Smooth muscle cell (in vitro differentiated cells): ENCODE results near the gene CIZ1. TPM values are rescaled to one million over a fixed set of nuclear protein-coding genes. Genes with fewer than 3 reads are reported as not detected.
"Not testable (repeated sequence)": the region's sequence is repeated elsewhere in the genome, so short reads cannot be mapped to it uniquely, and the experiment has no call there.

ENCODE experiments used
- DNase-seq: peaks from one replicate; lab custom pipeline; 2025; ENCODE audit not compliant: unreplicated experiment; lab: John Stamatoyannopoulos, UW
- H2AFZ ChIP-seq: fragments of 200-600 bp; sonication (generic); 2 replicates; pipeline ENCODE4 v1.6.0; 2016; ENCODE audit warnings: antibody characterized with exemption, low read depth, mild to moderate bottlenecking
- H3F3A ChIP-seq: fragments of 200-600 bp; sonication (generic); 2 replicates; pipeline ENCODE4 v1.6.0; 2017; ENCODE audit warnings: antibody characterized with exemption, low read depth
- H3K27ac ChIP-seq: fragments of 200-600 bp; sonication (generic); 2 replicates; pipeline ENCODE4 v1.5.1; 2016; ENCODE audit warnings: low read depth, mild to moderate bottlenecking
- H3K27me3 ChIP-seq: fragments of 200-600 bp; sonication (generic); 2 replicates; pipeline ENCODE4 v1.6.1; 2016; ENCODE audit warnings: low read depth, mild to moderate bottlenecking
- H3K36me3 ChIP-seq: fragments of 200-600 bp; sonication (generic); 2 replicates; pipeline ENCODE4 v1.5.1; 2016; ENCODE audit warnings: low read depth
- H3K4me1 ChIP-seq: fragments of 200-600 bp; sonication (generic); 2 replicates; pipeline ENCODE4 v1.5.1; 2016; ENCODE audit warnings: low read depth
- H3K4me2 ChIP-seq: fragments of 200-600 bp; sonication (generic); 2 replicates; pipeline ENCODE4 v1.6.0; 2016; ENCODE audit warnings: mild to moderate bottlenecking
- H3K4me3 ChIP-seq: fragments of 200-600 bp; sonication (generic); 2 replicates; pipeline ENCODE4 v1.5.1; 2016; ENCODE audit warnings: mild to moderate bottlenecking
- H3K79me2 ChIP-seq: fragments of 200-600 bp; sonication (generic); 2 replicates; pipeline ENCODE4 v1.6.0; 2016; ENCODE audit warnings: low read depth, mild to moderate bottlenecking
- H3K9ac ChIP-seq: fragments of 200-600 bp; sonication (generic); 2 replicates; pipeline ENCODE4 v1.6.0; 2016; ENCODE audit warnings: low read depth
- H3K9me3 ChIP-seq: fragments of 200-600 bp; sonication (generic); replicated peaks from 2 replicates; pipeline ENCODE4 v1.5.1; 2016; ENCODE audit warnings: low read depth
- H4K20me1 ChIP-seq: fragments of 200-600 bp; sonication (generic); 2 replicates; pipeline ENCODE4 v1.6.0; 2016; ENCODE audit warnings: low read depth
- WGBS: methylation state at CpG from one replicate; pipeline ENCODE4 v1.1.7; 2016; ENCODE audit warnings: low lambda C conversion rate; 5-methylcytosine and 5-hydroxymethylcytosine counted together
- polyA plus RNA-seq: library from polyadenylated mRNA; unstranded; fragments of >200 nt; fragmentation: Nextera tagmentation; extraction: Ambion mirVana; gene quantifications from 2 replicates; pipeline ENCODE4 v1.2.1, GENCODE V29; 2016
- total RNA-seq: library from RNA; depleted of rRNA; stranded (reverse); fragments of >200 nt; gene quantifications from 2 replicates; pipeline ENCODE4 v1.2.3, GENCODE V29; 2014
- TF ChIP-seq, protein P1 (sequence below): fragments of 200-600 bp; sonication (generic); IDR thresholded peaks from 2 replicates; pipeline ENCODE4 v1.5.1; 2017; ENCODE audit warnings: borderline replicate concordance, mild to moderate bottlenecking, antibody characterized with exemption; ENCODE audit not compliant: insufficient read depth, poor library complexity, severe bottlenecking

The CIZ1 gene
- total and polyA plus RNA-seq, 2 experiments from 2014 or later: 23.5 to 84.0 TPM

DNA sequence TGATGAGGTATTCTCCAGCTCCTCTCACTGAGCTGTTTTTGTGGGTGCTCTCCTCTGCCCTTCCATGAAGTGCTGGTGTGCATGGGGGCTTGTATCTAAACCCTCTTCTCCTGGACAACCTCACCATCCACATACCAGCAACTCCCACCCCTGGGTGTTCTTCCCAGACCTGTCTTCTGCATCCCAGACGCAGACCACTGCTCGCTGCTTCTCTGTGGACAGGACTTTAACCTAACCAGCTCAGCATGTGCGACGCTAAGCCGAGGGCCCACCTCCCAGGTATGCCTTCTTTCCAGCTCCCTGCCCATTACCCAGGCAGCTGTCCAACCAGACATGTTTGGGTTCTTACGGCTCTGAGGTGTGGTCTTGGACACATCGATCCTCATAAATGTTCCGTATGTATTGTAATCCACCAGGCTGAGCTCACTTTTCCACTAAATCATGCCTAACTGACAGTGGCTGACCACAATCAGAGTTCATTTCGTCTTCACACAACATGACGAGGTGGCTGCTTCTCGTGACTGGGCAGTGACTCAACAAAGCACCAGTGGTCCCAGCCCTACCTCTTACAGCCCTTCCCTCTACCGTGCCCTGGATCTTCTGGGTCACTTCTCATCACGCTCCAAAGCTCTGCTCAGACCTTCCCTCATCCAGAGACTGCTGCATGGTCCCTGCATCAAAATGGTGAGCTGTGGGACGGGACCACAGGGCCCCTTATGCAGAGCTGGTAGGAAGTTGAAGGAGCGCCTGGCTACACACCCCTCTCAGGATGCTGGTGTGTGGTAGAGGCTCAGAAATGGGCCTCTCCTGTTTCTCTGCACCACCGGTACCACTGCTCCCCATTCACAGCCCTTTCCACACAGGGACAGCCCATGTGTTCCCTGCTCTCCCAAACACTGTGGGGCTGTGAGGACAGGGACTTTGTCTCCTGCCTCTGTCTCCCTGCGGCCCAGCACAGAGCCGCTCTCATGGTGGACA is 54.3 kb downstream of the CIZ1 start:
- no peak for DNase-seq
- WGBS: 78% methylated on average over 18 of the region's 18 CpGs

DNA sequence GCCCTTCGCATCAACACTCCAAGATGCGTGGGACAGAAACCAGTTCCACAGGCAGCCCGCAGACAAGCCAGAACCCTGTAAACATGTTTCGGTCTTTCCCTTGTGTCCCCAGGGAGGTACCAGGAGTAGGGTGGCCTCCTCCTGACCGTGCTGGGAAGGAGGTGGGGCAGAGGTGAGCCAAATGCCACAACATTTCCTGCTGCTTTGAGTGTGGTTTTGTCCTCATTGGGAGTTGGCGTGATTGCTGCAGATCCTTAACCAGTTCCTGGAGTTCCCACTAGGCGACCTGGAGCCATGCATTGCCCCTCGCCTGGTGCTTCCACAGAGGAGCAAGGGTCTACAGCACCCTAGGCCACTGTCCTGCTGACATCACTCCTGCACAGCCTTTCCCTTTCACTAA is 55.8 kb downstream of the CIZ1 start:
- not testable (repeated sequence) for H4K20me1 ChIP-seq, H2AFZ ChIP-seq, H3F3A ChIP-seq, DNase-seq, H3K4me2 ChIP-seq, H3K36me3 ChIP-seq, H3K79me2 ChIP-seq, H3K4me1 ChIP-seq, H3K4me3 ChIP-seq, H3K27ac ChIP-seq, H3K9ac ChIP-seq, H3K9me3 ChIP-seq, H3K27me3 ChIP-seq
- 63% methylated on average over 8 of the region's 8 CpGs for WGBS

More for the DNA sequence above, 54.3 kb downstream of the CIZ1 start:
- Histone ChIP-seq H4K20me1 (no peaks in the 10 kb centered on the region), H3K79me2 (no peaks in the 10 kb centered on the region), H3K4me2 (no peak overlapping the region), H3K9me3 (no peaks in the 10 kb centered on the region), H2AFZ (no peak overlapping the region), H3F3A (no peaks in the 10 kb centered on the region), H3K4me3 (no peak overlapping the region), H3K27ac (no peak overlapping the region), H3K36me3 (no peaks in the 10 kb centered on the region), H3K4me1 (no peaks in the 10 kb centered on the region), H3K9ac (no peak overlapping the region), H3K27me3 (peaks cover 3% of the 10 kb centered on the region)
- TF ChIP-seq, protein P1, sequence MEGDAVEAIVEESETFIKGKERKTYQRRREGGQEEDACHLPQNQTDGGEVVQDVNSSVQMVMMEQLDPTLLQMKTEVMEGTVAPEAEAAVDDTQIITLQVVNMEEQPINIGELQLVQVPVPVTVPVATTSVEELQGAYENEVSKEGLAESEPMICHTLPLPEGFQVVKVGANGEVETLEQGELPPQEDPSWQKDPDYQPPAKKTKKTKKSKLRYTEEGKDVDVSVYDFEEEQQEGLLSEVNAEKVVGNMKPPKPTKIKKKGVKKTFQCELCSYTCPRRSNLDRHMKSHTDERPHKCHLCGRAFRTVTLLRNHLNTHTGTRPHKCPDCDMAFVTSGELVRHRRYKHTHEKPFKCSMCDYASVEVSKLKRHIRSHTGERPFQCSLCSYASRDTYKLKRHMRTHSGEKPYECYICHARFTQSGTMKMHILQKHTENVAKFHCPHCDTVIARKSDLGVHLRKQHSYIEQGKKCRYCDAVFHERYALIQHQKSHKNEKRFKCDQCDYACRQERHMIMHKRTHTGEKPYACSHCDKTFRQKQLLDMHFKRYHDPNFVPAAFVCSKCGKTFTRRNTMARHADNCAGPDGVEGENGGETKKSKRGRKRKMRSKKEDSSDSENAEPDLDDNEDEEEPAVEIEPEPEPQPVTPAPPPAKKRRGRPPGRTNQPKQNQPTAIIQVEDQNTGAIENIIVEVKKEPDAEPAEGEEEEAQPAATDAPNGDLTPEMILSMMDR: no peak

DNA sequence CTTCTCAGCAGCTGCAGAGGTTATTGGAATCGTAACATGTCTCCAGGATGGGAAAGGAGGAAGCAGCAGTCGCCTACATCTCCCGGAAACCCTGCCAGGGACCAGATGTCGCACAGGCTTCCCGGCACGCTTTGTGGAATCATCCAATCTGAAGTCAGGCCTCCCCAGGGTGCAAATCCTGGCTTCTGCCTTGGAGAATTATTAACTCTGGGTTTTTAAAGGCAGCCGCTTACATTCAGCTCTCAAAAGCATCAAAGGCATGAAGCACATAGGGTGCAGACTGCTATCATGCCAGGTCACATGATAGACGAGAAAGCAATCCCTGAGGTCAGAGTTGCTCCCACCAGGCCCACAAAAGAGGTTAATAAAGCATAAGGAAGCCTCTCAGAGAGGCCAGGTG is 59.2 kb downstream of the CIZ1 start:
- not testable (repeated sequence) for H3K27ac ChIP-seq, H3K9me3 ChIP-seq, H3K27me3 ChIP-seq, H3K4me2 ChIP-seq, DNase-seq, H3K36me3 ChIP-seq, H3K4me3 ChIP-seq, H3K4me1 ChIP-seq, H3F3A ChIP-seq, H3K79me2 ChIP-seq, H4K20me1 ChIP-seq, H2AFZ ChIP-seq, H3K9ac ChIP-seq
- WGBS: 45% methylated on average over 8 of the region's 8 CpGs

DNA sequence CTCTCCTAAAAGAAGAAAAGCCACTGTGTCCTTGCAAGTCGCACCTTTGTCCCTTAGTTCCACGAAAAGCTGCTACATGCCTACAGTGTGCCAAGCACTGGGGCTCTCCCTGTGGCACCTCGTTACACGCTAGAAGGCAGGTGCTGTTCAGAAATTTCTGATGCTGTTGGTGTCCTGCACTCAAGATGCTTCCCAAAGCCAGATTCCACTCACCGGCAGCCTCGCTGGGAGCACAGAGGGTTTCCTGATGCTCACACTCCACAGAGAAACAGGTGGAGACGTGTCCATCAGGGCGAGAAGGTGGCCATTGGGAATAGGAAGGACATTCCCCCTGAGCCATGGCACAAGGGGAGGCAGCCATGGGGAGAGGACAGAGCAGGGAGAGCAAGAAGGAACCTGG is 60.0 kb downstream of the CIZ1 start:
- not testable (repeated sequence) for H2AFZ ChIP-seq, H3K4me1 ChIP-seq, H3K27ac ChIP-seq, H3K36me3 ChIP-seq, H3K9me3 ChIP-seq, H3K27me3 ChIP-seq, H3K4me2 ChIP-seq, H3K79me2 ChIP-seq, H3K4me3 ChIP-seq, DNase-seq, H3F3A ChIP-seq, H4K20me1 ChIP-seq, H3K9ac ChIP-seq
- WGBS: 88% methylated on average over 8 of the region's 8 CpGs

DNA sequence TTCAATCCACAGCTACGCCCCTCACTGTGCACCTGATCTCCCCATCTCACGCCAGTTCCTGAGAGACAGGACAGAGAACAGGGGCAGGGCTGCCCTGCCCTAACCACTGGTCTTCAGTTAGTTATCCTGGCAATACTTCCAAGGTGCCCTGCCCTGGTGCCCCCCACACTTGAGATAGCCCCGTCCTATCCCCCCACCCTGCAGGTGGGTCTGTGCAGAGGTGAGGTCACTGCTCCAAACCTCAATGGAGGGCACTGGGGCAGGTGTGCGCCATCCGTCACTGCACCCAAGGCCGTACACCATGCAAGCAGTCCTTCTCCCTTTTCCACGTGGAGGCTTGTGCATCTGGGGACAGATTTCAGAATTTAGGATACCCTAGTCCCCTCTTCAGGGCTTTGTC is 60.7 kb downstream of the CIZ1 start:
- DNase-seq, H3K27me3 ChIP-seq, H4K20me1 ChIP-seq, H3K9ac ChIP-seq, H3K4me3 ChIP-seq, H3K4me2 ChIP-seq, H3K9me3 ChIP-seq, H3F3A ChIP-seq, H3K27ac ChIP-seq, H3K4me1 ChIP-seq, H2AFZ ChIP-seq, H3K36me3 ChIP-seq, H3K79me2 ChIP-seq: not testable (repeated sequence)
- WGBS: 63% methylated on average over 7 of the region's 7 CpGs
